Measurements from ENCODE around the gene ZNF606. TPM values are rescaled to one million over a fixed set of nuclear protein-coding genes. Genes with fewer than 3 reads are reported as not detected.
A peak's percentile ranks its signal among the peaks of the same experiment; 100 is the strongest.

Gene ZNF606
- total RNA-seq, 2 experiments from 2014 or later = 1.3 to 3.2 TPM

GRCh38 chr19:58007285-58007684 lies 4.7 kb upstream of the ZNF606 start:
- no TSS peak for BruUV-seq (replicated peaks)
- intact Hi-C loops (cut with micrococcal nuclease; ENCODE audit: unreplicated experiment) = no loop called here
- peaks cover 7% of the 10 kb centered on the region for H3K4me1 ChIP-seq (ENCODE audit: insufficient read depth, low read length, poor library complexity, severe bottlenecking)
- no peak overlapping the region for H2AFZ ChIP-seq (ENCODE audit: low read length)
- TF ChIP-seq EZH2phosphoT487 (IDR thresholded peaks at IDR 0.05; ENCODE audit: borderline replicate concordance, low read depth, low read length) = no peak
- TF ChIP-seq, protein P1, sequence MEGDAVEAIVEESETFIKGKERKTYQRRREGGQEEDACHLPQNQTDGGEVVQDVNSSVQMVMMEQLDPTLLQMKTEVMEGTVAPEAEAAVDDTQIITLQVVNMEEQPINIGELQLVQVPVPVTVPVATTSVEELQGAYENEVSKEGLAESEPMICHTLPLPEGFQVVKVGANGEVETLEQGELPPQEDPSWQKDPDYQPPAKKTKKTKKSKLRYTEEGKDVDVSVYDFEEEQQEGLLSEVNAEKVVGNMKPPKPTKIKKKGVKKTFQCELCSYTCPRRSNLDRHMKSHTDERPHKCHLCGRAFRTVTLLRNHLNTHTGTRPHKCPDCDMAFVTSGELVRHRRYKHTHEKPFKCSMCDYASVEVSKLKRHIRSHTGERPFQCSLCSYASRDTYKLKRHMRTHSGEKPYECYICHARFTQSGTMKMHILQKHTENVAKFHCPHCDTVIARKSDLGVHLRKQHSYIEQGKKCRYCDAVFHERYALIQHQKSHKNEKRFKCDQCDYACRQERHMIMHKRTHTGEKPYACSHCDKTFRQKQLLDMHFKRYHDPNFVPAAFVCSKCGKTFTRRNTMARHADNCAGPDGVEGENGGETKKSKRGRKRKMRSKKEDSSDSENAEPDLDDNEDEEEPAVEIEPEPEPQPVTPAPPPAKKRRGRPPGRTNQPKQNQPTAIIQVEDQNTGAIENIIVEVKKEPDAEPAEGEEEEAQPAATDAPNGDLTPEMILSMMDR (conservative IDR thresholded peaks at IDR 0.05; ENCODE audit: low read length) = peak; percentile 44
- peak; percentile 22 for DNase-seq (ENCODE audit: low spot score)
- H3K4me3 ChIP-seq (ENCODE audit: low read depth, low read length, poor library complexity, severe bottlenecking) = no peak overlapping the region
- peaks cover 5% of the 10 kb centered on the region; the same call in 1 of the 2 replicates for H3K36me3 ChIP-seq (ENCODE audit: insufficient read depth, low read length)
- H4K20me1 ChIP-seq (ENCODE audit: insufficient read depth, low read length) = no peaks in the 10 kb centered on the region
- CTCF ChIA-PET (ENCODE audit: unreplicated experiment) = interaction anchor here (0.7 kb wide), 1 partner anchor 874 kb away, joined by 3 read pairs; no protein-coding TSS in a partner anchor
- no peaks in the 10 kb centered on the region for H3K79me2 ChIP-seq (ENCODE audit: insufficient read depth, low read depth, low read length)
- H3K9me2 ChIP-seq (ENCODE audit: insufficient read depth, low read length) = no peaks in the 10 kb centered on the region
- H3K9me3 ChIP-seq (ENCODE audit: low read length) = peaks cover 7% of the 10 kb centered on the region; the same call in 1 of the 2 replicates
- POLR2A ChIA-PET = no interaction called here
- H3K4me2 ChIP-seq (ENCODE audit: low read length) = no peak overlapping the region
- H3K27ac ChIP-seq (ENCODE audit: low read depth, low read length, poor library complexity, severe bottlenecking) = no peak overlapping the region

- ChIA-PET POLR2A (no interaction called here), CTCF (ENCODE audit: unreplicated experiment) (interaction anchor here (0.6 kb wide), 1 partner anchor 83 kb away, joined by 4 read pairs; no protein-coding TSS in a partner anchor)
- H3K4me3 ChIP-seq (ENCODE audit: low read depth, low read length, poor library complexity, severe bottlenecking) = peak overlapping the region; percentile 67
- no peaks in the 10 kb centered on the region for H4K20me1 ChIP-seq (ENCODE audit: insufficient read depth, low read length)
- no peaks in the 10 kb centered on the region for H3K79me2 ChIP-seq (ENCODE audit: insufficient read depth, low read depth, low read length)
- H3K9me3 ChIP-seq (ENCODE audit: low read length) = peaks cover 21% of the 10 kb centered on the region; the same call in 1 of the 2 replicates
- DNase-seq (ENCODE audit: low spot score) = no peak
- H2AFZ ChIP-seq (ENCODE audit: low read length) = peak overlapping the region; percentile 92
- H3K36me3 ChIP-seq (ENCODE audit: insufficient read depth, low read length) = peaks cover 9% of the 10 kb centered on the region; the same call in 1 of the 2 replicates
- intact Hi-C loops (cut with micrococcal nuclease; ENCODE audit: unreplicated experiment) = no loop called here
- no peak for TF ChIP-seq EZH2phosphoT487 (IDR thresholded peaks at IDR 0.05; ENCODE audit: borderline replicate concordance, low read depth, low read length)
- TF ChIP-seq, protein P1 (conservative IDR thresholded peaks at IDR 0.05; ENCODE audit: low read length) = no peak
- no peaks in the 10 kb centered on the region for H3K9me2 ChIP-seq (ENCODE audit: insufficient read depth, low read length)
- H3K27ac ChIP-seq (ENCODE audit: low read depth, low read length, poor library complexity, severe bottlenecking) = no peak overlapping the region
- peak overlapping the region; percentile 61 for H3K4me2 ChIP-seq (ENCODE audit: low read length)
- no TSS peak for BruUV-seq (replicated peaks)
- H3K4me1 ChIP-seq (ENCODE audit: insufficient read depth, low read length, poor library complexity, severe bottlenecking) = peaks cover 10% of the 10 kb centered on the region
Measured at GRCh38 chr19:58003174-58003828, 681 bp upstream of the ZNF606 start.

DNA sequence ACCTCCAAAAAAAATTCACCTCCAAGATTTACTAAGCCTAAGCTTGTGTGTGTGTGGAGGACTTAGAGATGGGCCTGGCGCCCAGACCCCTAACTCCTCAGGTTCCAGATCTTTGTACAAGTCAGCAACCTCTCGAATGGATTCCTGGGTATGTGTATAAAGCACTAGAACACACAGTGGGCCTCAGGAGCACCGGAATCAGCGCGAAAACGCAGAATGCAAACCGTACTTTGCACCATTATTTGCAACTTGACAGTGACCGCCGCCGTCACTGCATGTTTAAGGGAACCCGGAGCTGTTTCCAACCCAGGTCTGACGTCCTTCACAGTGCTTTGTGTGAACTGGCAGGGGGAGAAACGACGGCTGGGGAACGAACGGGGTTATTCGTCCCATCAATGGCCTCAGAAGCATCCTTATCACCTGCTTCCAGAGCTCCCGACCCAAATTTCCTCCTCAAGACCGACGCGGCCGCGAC lies 688 bp downstream of the ZNF606 start:
- peaks cover 9% of the 10 kb centered on the region; the same call in 1 of the 2 replicates for H3K36me3 ChIP-seq (ENCODE audit: insufficient read depth, low read length)
- intact Hi-C loops (cut with micrococcal nuclease; ENCODE audit: unreplicated experiment) = no loop called here
- DNase-seq (ENCODE audit: low spot score) = no peak
- TSS peak; percentile 78 for BruUV-seq (replicated peaks)
- CTCF ChIA-PET (ENCODE audit: unreplicated experiment) = no interaction called here
- peaks cover 27% of the 10 kb centered on the region; the same call in 1 of the 2 replicates for H3K9me3 ChIP-seq (ENCODE audit: low read length)
- peaks cover 10% of the 10 kb centered on the region for H3K4me1 ChIP-seq (ENCODE audit: insufficient read depth, low read length, poor library complexity, severe bottlenecking)
- TF ChIP-seq EZH2phosphoT487 (IDR thresholded peaks at IDR 0.05; ENCODE audit: borderline replicate concordance, low read depth, low read length) = no peak
- TF ChIP-seq, protein P1 (conservative IDR thresholded peaks at IDR 0.05; ENCODE audit: low read length) = no peak
- peak overlapping the region; percentile 61; the same call in 1 of the 2 replicates for H3K4me2 ChIP-seq (ENCODE audit: low read length)
- no peaks in the 10 kb centered on the region for H4K20me1 ChIP-seq (ENCODE audit: insufficient read depth, low read length)
- H3K27ac ChIP-seq (ENCODE audit: low read depth, low read length, poor library complexity, severe bottlenecking) = no peak overlapping the region
- no peaks in the 10 kb centered on the region for H3K9me2 ChIP-seq (ENCODE audit: insufficient read depth, low read length)
- POLR2A ChIA-PET = no interaction called here
- H2AFZ ChIP-seq (ENCODE audit: low read length) = peak overlapping the region; percentile 92
- peak overlapping the region; percentile 67 for H3K4me3 ChIP-seq (ENCODE audit: low read depth, low read length, poor library complexity, severe bottlenecking)
- no peaks in the 10 kb centered on the region for H3K79me2 ChIP-seq (ENCODE audit: insufficient read depth, low read depth, low read length)
